ENCODE data around the gene IER5L.
"Not testable (repeated sequence)": the region's sequence is repeated elsewhere in the genome, so short reads cannot be mapped to it uniquely, and the experiment has no call there.

Gene IER5L

DNA sequence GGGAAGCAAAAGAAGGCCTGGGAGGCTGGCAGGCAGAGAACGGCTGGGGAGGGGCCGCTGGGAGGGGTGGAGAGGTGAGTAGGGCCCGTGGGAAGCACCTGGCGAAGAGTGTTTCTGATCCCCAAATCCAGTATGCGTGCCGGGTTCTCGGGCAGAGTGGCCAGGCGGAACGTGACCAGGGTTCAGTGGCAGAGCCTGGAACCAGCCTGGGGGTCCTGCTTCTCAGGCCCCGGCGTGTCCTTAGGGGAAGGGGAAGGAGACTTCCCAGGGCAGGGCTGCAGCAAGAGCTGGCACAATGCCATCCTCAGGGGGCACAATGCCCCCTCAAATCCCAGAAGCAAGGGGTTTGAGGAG is 25.5 kb upstream of the IER5L start:
- no peak for DNase-seq (ENCODE audit: low read depth, low spot score)

DNA sequence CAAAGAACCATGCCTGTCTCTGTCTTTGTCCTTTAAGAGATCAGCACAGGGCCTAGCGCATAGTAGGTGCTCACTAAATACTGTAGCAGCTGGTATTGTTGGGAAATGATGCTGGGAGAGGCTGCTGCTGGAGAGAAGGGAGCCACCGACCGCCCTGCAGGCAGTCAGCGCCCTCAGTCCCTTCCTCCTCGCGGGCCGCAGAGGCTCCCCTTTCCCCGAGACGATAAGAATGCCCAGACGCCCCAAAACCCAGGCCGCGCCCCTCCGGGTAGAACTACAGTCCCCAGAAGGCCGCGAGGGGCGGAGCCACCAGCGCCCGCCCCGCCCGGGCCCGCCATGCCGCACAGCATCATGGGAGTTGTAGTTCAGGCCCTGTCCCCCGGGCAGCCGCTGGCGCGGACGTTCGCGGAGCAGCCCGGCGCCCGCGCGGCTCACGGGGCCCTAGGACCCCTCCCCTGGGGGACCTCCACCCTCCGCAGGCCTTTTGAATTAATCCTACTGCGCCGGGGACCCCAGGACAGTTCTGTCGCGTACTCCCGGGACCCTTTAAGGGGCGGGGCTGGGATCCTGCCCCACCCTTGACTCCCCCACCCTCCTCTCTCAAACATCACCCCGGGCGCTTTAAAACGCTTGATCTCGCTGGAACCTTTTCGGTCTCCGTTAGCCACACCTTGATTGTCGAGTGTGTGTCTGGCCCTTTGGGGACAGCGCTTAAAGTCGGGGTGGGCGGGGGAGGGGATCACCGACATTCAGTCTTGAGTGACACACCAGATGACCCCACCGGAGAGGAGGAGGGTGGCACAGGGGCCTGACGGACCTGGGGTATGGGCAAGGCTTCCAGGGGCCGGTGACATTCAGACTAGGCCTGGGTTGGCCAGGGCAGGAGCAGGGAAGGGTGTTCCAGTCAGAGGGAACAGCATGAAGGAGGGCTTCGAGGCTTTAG is 24.8 kb upstream of the IER5L start:
- peak; percentile 92 for DNase-seq (ENCODE audit: low read depth, low spot score)

DNA sequence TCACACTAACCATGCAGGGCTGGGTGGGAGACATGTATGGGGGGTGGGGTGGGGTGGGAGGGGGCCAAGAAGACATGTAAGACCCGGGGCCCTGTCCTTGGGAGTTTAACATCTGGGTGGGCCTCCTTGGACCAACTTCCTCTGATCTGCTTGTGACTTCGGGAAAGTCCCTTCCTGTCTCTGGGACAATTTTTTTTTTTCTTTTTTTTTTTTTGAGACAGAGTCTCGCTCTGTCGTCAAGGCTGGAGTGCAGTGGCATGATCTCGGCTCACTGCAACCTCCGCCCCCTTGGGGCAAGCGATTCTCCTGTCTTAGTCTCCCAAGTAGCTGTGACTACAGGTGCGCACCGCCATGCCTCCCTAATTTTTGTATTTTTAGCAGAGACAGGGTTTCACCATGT is 23.8 kb upstream of the IER5L start:
- DNase-seq (ENCODE audit: low read depth, low spot score), result no peak

DNA sequence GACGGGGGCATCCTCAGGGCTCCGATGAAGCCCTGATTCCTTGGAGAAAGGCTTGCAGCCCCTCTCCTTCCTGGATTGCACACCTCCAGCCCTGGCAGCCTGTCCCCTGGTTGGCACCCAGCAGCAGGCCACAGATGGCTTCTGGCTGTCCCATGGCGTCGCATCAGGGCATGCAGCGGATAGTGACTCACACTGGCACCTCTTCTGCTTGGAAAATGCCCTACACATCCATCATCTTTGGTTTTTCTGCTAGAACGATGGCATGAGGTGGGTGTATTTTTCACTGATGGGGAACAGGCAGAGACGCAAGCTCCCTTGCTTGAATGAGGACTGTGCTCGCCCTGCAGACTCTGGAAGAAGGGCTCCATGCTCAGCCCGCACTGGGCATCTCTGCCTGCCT is 23.2 kb upstream of the IER5L start:
- DNase-seq (ENCODE audit: low read depth, low spot score), result no peak

DNA sequence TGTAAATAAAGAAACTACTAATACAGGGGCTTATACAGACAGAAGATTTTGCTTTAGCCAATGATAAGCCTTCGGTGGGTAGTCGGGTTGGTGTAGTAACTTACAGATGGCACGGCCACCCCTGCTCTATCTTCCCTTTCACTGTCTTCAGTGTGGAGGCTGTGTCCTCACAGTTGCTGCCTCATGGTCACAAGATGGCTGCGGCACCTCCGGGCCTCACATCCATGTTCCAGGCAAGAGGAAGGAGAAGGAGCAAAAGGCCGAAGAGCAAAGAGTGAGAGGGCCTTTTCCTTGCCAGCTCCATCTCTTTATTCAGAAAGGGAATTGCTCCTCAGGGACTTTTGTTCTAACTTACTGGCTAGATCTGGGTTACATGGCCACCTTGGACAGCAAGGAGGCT is 22.2 kb upstream of the IER5L start:
- DNase-seq (ENCODE audit: low read depth, low spot score), result no peak

DNA sequence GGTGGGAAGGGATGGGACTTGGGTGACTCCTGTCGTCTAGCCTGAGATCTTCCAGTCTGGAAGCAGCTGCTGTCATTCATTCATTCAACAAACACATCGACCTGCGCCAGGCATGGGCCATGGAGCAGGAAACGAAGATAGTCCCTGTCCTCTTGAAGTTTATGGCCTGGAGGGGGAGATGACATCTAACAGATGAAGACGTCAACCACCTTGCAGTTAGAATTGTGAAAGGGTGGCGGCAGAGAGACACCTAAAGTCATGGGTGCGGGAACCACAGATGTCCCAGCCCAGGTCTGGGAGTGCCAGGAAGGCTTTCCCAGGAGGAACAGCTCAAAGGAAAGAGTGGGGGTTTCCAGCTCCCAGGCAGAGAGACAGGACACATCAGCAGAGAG is 21.0 kb upstream of the IER5L start:
- no peak for DNase-seq (ENCODE audit: low read depth, low spot score)

DNA sequence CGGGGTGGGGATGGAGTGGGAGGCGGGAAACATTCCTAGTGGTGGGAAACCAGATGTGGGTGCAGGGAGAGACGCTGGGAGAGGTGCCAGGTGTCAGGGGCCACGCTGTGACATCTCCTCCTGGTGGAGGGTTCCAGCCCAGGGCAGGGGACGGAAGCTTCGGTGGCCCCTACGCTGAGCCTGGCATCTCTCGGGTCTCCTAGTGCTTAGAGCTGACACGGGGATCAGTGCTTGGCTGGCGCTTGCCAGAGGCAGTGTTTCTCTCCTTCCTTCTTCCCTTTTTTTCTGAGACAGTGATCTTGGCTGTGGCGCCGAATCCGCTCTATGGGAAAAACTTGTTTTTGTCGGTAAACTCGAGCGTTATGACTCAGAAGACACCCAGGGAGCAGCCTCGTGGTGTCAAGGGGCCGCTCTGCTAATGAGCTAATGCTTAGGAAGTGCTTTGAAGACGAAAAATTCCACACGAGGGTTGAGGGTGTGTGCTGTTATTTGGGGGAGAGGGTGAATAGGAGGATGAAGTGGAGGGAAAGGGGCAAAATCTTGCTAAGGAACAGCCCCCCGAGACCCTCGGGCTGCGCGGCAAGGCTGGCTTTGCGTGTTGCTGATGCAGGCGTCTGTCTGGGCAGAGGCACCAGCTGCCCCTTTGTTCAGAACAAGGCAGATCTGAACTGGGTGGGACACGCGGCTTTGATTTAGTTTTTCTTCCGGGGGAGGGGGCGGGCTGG is 20.4 kb upstream of the IER5L start:
- DNase-seq (ENCODE audit: low read depth, low spot score), result peak; percentile 92

DNA sequence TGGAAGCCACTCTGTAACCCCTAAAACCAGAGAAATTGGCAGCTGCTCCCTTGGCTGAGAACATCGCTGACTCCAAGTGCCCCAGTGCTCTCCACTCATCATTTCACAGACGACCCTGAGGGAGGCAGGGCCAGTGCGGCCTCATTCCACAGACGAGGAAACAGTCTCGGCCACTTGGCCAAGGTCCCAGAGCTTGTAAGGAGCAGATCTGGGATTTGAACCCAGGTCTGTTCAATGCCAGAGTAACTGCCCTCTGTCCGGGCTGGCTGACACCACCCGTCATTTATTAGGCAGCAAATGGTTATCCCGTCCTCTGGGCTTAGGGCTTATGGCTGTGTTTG is 19.9 kb upstream of the IER5L start:
- no peak for DNase-seq (ENCODE audit: low read depth, low spot score)

DNA sequence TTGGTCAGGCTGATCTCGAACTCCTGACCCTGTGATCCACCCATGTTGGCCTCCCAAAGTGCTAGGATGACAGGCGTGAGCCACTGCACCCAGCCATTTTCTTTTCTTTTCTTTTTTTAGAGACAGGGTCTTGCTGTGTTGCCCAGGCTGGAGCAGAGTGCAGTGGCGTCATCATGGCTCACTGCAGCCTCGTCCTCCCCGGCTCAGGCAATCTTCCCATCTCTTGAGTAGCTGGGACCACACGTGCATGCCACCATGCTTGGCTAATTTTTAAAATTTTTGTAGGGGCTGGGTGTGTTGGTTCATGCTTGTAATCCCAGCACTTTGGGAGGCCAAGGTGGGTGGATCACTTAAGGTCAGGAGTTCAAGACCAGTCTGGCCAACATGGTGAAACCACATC is 19.0 kb upstream of the IER5L start:
- DNase-seq (ENCODE audit: low read depth, low spot score), result not testable (repeated sequence)

DNA sequence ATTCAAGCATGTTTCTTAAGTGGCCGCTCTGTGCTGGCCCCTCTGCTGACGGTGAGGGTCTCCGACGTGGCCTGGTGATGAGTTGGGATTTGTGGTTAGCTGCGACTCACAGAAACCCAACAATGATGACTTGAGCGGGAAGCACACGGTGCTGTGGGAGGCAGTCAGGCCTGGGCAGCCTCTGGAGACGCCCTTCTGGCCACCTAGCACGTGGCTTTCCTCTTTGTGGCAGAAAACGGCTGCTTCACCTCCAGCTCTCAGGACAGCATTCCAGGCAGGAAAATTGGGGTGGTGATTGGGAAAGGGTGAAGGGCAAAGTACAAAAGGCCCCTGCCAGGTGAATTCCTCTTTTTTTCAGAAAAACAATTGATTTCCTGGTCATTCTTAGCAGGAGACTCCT is 17.5 kb upstream of the IER5L start:
- DNase-seq (ENCODE audit: low read depth, low spot score), result no peak

DNA sequence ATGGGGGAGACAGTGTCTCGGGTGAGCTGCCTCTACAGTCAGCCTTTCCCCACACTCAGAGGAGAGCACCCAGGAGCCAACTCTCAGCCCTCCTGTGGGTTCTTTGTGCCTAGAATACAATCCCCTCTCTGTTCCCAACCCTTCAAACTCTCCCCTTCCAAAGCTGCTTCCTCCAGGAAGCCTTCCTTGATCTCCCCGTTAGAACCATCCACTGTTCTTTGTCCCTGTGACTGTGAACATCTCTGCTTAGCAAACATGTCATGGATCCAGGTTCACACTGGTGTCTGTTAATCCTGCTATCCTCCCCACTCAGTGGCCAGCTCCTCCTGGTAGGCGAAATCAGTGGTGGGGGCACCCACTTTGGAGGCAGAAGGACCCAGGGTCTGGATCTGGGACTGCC is 16.2 kb upstream of the IER5L start:
- DNase-seq (ENCODE audit: low read depth, low spot score), result no peak

DNA sequence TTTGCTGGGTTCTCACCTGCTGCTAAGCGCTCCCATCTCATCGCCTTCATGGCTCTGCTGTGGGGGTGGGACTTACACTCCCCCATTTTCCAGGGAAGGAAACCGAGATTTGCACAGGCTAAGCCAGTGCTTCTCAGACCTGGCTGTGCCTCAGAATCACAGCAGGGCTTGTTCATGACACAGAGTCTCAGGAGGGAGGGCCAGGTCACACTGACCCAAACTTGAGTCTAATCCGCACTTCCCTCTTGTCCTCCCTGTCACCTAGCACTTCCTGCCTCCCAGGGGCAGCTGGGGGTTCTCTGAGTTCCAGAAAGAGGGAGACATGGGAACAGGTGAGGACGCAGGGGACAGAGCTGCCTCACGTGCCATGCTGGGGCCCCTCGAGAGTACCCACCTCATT is 15.6 kb upstream of the IER5L start:
- DNase-seq (ENCODE audit: low read depth, low spot score), result no peak

DNA sequence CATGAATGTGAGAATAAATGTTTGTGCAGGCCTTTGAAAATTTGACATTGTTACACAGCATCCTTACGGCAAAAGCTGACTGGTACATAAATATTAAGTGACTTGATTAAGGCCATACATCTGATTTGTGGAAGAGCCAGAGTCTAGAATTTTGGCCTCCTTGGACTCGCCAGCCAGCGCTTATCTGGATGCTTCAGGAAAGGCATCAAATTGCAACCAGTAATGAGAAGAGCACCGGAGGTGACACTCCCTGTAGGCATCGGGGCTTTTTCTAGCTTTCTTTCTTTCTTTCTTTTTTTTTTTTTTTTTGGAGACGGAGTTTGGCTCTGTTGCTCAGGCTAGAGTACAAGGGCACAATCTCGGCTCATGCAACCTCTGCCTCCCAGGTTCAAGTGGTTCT is 13.2 kb upstream of the IER5L start:
- no peak for DNase-seq (ENCODE audit: low read depth, low spot score)

DNA sequence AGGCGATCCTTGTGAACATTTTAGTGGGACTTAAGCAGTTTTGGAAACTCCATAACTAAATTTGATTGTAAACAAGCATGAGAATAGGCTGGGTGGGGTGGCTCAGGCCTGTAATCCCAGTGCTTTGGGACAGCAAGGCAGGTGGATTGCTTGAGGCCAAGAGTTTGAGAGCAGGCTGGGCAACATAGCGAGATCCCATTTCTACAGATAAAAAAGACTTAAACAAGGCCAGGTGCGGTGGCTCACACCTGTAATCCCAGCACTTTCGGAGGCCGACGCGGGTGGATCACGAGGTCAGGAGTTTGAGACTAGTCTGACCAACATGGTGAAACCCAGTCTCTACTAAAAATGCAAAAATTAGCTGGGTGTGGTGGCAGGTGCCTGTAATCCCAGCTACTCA is 11.9 kb upstream of the IER5L start:
- DNase-seq (ENCODE audit: low read depth, low spot score), result not testable (repeated sequence)

DNA sequence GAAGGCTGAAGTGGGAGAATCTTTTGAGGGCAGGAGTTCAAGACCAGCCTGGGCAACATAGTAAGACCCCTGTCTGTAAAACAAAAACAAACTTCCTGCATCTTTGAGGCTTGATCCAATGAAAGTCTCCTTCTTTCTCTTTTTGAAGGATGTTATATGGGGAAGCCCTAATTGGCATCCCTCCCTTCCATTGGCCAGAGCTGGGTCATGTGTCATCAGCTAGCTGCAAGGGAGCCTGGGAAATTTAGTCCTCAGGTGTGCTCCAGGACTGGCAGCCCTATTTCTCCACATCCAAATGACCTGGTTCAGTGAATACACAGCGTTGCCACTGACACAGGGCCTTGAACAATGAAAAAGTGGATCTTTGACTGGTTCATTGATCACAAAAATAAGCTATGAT is 9.0 kb upstream of the IER5L start:
- DNase-seq (ENCODE audit: low read depth, low spot score), result no peak

DNA sequence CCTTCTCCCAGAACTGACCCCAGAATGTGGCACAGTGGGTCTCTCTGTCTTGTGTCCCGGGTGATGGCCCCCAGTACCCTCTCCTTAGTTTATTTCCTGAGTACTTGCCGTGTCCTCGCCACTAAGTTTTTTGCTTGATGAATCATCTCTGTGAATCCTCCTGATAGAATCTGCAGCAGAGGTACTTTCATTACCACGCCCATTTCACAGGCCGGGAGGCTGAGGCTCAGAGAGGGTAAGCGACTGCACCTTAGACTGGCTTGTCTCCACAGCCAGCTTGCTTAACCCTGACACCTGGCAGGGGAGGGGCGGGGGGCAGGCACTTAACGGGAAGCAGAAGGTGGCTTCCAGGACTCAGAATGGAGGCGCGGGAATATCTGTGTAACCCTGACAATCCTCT is 7.9 kb upstream of the IER5L start:
- no peak for DNase-seq (ENCODE audit: low read depth, low spot score)

DNA sequence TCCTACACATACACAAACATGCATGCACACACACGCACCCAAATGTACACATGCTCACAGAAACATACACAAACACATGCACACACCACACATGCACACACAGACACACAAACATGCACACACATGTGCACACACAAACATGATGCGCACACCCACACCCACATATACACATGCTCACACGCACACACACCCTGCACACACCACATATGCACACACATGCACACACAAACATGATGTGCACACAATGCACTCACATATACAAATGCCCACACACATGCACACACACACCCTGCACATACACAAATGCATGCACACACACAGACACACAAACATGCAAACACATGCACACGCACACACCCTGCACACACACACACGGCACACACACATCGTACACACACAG is 7.3 kb upstream of the IER5L start:
- DNase-seq (ENCODE audit: low read depth, low spot score), result no peak

DNA sequence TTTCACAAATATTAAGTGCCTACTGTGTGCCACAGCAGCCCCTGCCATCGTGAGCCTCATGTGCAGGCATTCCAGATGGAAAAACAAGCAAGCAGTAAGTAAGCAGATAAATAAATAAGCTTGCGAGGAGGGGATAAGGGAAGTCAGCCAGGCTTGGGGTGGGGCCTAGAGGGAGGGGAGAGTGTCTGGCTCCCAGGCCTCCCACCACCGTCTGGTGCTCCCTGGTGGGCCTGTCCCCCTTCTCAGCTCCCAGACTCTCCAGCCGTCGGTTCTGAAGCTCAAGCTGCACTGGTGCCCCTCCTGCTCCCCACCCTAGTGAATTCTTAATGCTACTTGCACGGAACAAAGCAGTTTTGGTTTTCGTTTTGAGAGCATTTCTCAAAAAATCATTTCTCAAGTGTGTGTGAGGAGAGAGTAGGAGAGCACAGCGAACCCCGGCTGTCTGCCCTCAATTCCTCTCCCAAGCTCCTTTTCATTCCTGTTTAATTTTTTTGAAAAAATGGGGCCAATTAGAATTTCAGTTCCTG is 6.6 kb upstream of the IER5L start:
- no peak for DNase-seq (ENCODE audit: low read depth, low spot score)

DNA sequence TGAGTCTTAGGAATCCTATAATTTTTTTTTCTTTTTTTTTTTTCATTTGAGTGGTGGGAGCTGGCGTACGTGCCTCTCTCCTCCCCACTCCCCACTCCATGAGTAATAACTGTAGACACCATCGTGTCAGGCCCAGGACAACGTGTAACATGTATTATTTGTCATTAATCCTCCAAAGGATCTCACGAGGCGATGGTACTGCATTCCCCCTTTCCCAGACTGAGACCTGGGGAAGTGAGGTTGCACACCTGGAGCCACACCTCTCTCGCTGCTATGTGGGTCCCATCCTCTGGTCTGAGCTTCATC is 6.1 kb upstream of the IER5L start:
- no peak for DNase-seq (ENCODE audit: low read depth, low spot score)

DNA sequence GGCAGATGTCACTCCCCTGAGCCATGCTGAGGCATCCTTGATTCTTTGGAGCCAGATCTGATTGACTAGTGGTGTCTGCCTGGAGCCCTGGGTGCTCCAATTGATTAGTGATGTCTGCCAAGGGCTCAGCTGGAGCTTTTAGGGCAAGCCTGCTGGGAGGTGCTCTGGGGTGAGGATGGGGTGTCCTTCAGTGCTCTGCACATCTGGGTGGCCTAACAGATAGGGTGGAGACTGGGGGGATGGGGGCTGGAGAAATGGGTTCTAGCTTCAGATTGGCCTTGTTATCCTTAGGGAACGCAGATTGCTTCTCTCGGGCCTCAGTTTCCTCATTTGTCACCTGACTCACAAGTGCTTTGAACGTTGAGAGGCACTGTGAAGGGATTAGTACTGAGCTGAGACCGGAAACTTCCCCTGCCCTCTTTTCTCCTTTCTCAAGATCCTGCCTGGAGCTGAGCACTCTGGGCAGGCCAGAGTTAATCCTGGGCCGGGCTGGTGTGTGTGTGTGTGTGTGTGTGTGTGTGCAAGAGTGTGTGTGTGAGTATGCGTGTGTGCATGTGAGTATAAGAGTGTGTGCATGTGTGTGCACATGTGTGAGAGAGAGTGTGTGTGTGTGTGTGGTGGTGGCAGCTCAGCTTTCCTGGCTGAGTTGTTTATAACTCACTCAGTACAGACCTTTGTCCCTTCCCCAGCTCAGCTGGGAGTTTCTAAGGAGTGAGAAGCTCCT is 5.6 kb upstream of the IER5L start:
- DNase-seq (ENCODE audit: low read depth, low spot score), result no peak

DNA sequence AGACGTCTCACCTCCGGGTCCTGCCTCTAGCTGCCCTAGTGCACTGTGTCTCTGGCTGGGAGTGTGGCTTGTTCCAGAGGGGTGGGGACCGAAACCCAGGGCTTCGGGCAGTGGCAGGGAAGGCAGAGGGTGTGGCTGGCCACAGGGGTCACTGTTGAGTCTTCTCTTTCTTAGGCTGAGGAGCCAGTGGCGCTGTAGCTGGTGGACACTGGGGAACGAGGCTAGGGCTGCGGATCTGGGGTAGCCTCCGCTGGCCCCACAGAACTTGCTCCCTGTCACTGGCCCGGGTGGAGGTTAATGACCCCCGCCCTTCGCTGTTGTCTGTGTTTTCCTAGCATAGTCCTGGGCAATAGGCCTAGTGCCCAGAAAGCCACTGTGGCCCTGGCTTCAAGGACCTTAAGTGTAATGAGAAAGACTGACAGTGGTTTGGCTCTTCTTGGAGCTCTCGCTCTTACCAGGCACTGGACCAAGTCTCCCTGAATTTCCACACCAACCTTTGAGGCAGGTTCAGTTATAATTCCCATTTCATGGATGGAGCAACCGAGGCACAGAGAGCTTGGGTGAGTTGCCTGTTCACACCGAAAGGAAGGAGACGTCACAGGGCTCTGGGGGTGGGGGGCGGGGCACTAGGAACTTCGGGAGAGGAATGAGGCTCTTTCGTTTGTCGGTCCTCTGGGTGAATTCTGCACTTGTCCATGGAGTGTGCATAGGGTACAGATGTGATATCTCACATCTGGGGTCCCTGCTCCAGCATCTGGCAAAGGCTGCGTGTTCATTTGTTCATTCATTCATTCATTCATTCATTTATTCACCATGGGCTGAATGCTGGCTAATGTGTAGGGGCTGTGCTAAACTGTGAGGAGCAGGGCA is 4.8 kb upstream of the IER5L start:
- no peak for DNase-seq (ENCODE audit: low read depth, low spot score)

DNA sequence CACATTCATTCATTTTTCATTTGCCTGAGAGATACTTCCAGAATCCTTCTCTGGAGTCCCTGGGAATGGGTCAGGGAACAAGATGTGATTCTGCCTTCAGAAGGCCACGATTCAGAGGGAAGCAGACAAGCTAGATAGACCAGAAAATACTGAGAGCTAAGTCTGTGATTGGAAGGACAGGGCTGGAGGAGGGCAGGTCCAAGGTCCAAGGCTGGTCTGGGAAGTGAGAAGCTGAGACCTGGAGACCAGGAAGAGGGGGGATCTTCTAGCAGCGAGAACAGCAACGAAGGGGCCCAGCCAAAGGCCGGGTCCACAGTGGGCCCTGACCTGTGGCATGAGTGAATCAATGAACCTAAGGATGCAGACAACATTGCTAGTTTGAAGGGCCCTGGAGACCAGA is 4.1 kb upstream of the IER5L start:
- DNase-seq (ENCODE audit: low read depth, low spot score), result no peak

Measured in astrocyte of the hippocampus (primary cell).